ACC112 (cell line): ENCODE measurements around the gene INSIG1.

Source experiments
- H2AFZ ChIP-seq: fragments of 200-600 bp; sonication (generic); one replicate; pipeline ENCODE4 v1.6.0; 2017; ENCODE audit warnings: antibody characterized with exemption, low read length; ENCODE audit not compliant: unreplicated experiment
- H3K27ac ChIP-seq: fragments of 200-600 bp; sonication (generic); 2 replicates; pipeline ENCODE4 v1.5.1; 2014; ENCODE audit warnings: low read depth, mild to moderate bottlenecking, antibody characterized with exemption, low read length, moderate library complexity
- H3K27me3 ChIP-seq: fragments of 200-600 bp; sonication (generic); 2 replicates; pipeline ENCODE4 v1.6.1; 2014; ENCODE audit warnings: mild to moderate bottlenecking, antibody characterized with exemption, low read length, moderate library complexity, mixed read lengths; ENCODE audit not compliant: insufficient read depth
- H3K36me3 ChIP-seq: fragments of 200-600 bp; sonication (generic); 2 replicates; pipeline ENCODE4 v1.6.1; 2016; ENCODE audit warnings: mild to moderate bottlenecking, antibody characterized with exemption, low read length, moderate library complexity, mixed read lengths; ENCODE audit not compliant: insufficient read depth
- H3K4me1 ChIP-seq: fragments of 200-600 bp; sonication (generic); one replicate; pipeline ENCODE4 v1.6.1; 2016; ENCODE audit warnings: low read length, mixed read lengths; ENCODE audit not compliant: insufficient read depth, unreplicated experiment, control insufficient read depth
- H3K4me3 ChIP-seq: fragments of 200-600 bp; sonication (generic); 2 replicates; pipeline ENCODE4 v1.5.1; 2014; ENCODE audit warnings: mild to moderate bottlenecking, low read depth, low read length
- H3K79me2 ChIP-seq: fragments of 200-600 bp; sonication (generic); one replicate; pipeline ENCODE4 v1.6.0; 2016; ENCODE audit warnings: low read length; ENCODE audit not compliant: control insufficient read depth, unreplicated experiment, insufficient read depth

The INSIG1 gene

DNA sequence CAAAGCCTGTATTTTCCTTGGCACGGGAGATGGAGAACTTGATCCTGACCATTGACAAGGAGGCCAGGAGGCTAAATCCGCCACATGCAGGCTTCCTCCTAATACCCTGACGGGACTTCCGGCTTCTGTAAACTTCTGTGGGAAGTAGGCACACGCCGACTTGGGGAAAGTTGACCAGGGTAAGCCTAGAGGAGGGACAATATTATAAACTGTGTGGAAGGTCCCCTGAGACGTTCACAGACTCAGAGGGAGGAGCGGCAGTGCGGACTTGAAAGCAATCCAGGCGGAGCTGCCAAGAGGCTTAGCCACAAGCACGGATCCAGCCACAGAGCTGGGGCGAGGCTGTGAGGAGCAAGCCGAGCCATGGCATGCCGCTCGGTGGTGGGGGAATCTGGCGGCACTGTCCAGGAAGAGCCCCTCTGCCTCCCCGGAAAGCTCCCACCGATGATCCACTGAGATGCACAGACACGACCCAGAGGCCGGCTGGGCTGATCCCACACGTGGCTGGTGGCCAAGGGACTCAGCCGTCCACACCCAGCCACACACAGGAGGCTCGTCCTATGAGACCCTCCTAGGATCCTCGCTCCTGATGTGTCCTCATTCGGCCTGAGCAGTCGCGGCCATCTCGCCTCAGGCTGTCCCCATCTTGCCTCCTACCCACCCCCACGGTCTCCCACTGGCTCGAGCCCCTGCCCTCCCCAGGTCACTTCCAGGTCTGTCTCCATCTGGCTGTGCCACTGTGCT lies 40.0 kb upstream of the INSIG1 start:
- Histone ChIP-seq H3K27ac (peak overlapping the region; percentile 88), H3K27me3 (no peaks in the 10 kb centered on the region), H3K4me1 (peaks cover 18% of the 10 kb centered on the region), H2AFZ (no peak overlapping the region), H3K79me2 (no peaks in the 10 kb centered on the region), H3K36me3 (no peaks in the 10 kb centered on the region), H3K4me3 (peak overlapping the region; percentile 50)

DNA sequence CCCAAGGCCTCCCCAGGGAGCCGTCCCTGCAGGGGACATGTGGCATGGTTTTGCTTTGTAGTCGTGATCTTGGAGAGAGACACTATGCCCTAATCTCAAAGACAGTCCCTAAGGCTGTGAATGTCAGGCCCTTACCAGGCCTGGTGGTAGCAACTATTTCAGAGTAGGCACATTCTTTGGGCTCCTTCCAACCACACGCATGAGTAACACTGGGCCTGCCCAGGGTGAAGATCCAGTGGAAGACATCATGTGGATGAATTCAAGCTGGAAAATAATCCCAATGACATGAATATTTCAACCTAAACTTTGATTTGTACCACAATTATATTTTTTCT lies 39.5 kb upstream of the INSIG1 start:
- Histone ChIP-seq H3K36me3 (no peaks in the 10 kb centered on the region), H3K79me2 (no peaks in the 10 kb centered on the region), H2AFZ (no peak overlapping the region), H3K27me3 (no peaks in the 10 kb centered on the region), H3K27ac (peak overlapping the region; percentile 88), H3K4me3 (peak overlapping the region; percentile 50), H3K4me1 (peaks cover 18% of the 10 kb centered on the region)

DNA sequence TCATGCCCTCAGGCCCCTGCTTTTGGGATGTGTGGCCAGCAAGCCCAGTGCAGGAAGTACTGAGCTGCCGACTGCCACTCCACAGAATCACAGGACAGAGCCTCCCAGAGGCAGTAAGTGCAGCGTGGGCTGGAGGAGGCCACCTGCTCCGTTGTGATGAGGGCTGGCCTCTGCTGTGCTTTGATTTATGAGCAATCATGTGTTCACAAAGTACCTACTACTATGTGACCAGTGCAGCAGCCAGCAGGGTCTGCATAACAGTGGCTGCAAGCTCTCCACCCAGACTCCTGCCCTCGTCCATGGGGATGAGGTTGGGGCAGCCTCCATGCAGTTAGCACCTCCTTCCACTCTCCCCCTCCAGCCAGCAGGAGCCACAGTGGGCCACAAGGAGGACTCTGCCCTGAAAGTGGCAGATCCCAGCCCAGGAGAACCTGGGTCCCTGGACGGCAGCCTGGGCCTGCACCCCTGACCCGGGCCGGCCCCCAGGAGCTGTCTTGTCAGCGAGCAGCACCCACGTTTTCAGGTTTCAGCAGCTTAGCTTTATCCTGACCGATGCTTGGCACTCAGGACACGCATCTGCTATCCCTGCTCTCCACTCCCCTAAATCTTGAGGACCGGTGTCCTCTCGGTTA lies 37.7 kb upstream of the INSIG1 start:
- Histone ChIP-seq H3K4me3 (no peak overlapping the region), H3K36me3 (no peaks in the 10 kb centered on the region), H2AFZ (no peak overlapping the region), H3K27me3 (no peaks in the 10 kb centered on the region), H3K79me2 (no peaks in the 10 kb centered on the region), H3K4me1 (peaks cover 18% of the 10 kb centered on the region), H3K27ac (no peak overlapping the region)

DNA sequence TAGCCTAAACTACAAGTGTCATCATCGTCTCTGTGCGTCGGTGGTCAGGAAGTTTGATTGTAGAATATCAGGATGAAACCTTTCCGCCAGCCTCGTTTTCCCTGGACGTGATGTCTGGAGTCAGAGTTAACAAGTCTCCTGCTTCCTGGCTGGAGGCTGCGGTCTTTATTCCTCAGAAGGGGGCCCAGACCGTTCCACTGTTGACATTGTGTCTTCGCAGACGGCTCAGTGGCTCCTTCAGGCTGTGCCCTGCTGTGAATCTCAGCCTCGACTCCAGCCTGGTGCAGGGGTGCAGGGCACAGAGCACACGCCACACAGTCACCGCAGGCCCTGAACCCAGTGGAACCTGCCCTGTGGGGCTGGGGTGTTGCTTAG lies 37.2 kb upstream of the INSIG1 start:
- no peak overlapping the region for H2AFZ ChIP-seq
- H3K4me1 ChIP-seq, result peaks cover 18% of the 10 kb centered on the region
- H3K27ac ChIP-seq, result no peak overlapping the region
- H3K79me2 ChIP-seq, result no peaks in the 10 kb centered on the region
- no peak overlapping the region for H3K4me3 ChIP-seq
- H3K36me3 ChIP-seq, result no peaks in the 10 kb centered on the region
- H3K27me3 ChIP-seq, result no peaks in the 10 kb centered on the region

DNA sequence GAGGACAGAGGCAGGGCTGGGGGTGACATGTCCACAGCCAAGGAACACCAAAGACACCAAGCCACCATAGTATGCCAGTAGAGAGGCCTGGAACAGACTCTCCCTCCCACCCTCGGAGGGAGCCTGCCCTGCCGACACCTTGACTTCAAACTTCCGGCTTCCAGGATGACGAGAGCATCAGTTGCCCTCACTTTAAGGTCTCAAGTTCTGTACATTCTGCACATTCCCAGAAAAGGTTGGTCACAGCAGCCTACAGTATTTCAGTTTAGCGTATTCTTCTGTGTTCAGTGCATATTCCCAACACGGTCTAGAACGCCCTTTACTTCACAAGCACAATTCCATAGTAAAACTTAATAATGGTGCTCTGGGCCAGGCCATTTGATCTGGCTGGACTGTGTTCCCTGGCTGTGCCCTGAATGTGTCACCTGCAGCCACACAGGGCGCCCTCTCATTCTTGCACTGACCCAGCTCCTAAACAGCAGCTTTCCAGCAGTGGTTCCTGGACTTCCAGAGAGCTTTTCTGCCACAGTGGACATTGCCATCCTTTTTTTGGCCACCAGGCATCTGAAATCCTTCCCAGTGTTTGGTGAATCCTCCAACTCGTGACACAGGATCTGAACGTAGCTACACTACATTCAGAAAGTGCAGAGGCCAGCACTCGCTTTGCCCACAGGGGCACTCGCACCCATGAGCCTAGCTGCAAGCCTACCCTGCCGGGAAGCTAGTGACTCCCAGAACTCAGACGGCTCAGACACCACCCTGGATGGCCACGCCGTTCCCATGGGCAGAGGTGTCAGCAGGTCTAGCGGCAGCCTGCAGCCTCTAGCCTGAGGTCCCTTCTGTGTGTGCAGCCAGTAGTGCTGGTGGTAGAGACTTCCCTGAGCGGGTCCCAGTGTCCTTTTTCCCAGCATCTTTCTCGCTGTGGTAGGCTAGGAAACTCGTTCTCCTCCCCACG lies 36.4 kb upstream of the INSIG1 start:
- Histone ChIP-seq H3K27me3 (no peaks in the 10 kb centered on the region), H3K79me2 (no peaks in the 10 kb centered on the region), H3K27ac (no peak overlapping the region), H3K4me1 (peaks cover 18% of the 10 kb centered on the region), H3K36me3 (no peaks in the 10 kb centered on the region), H3K4me3 (no peak overlapping the region), H2AFZ (no peak overlapping the region)

DNA sequence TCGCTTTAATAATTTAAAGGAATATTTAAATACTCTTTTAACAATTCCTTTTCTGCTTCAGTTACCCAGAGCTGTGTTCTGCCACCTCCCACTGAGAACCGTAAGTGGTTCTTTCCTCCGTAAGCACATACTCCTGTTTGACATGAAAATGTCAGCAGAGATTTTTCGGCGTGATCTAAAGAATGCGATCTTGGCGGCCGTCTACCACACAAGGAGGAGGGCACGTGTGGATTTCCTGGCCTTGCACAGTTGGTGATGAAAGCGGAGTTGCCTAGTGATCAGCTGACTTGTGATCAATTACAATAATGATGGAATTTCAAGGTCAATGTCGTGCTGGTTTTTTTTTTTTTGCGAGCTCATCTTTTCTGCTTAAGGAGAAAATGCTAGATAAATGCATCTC lies 35.6 kb upstream of the INSIG1 start:
- H3K4me1 ChIP-seq, result peaks cover 11% of the 10 kb centered on the region
- H3K79me2 ChIP-seq, result no peaks in the 10 kb centered on the region
- no peaks in the 10 kb centered on the region for H3K36me3 ChIP-seq
- H3K4me3 ChIP-seq, result no peak overlapping the region
- no peak overlapping the region for H2AFZ ChIP-seq
- H3K27ac ChIP-seq, result no peak overlapping the region
- H3K27me3 ChIP-seq, result no peaks in the 10 kb centered on the region

DNA sequence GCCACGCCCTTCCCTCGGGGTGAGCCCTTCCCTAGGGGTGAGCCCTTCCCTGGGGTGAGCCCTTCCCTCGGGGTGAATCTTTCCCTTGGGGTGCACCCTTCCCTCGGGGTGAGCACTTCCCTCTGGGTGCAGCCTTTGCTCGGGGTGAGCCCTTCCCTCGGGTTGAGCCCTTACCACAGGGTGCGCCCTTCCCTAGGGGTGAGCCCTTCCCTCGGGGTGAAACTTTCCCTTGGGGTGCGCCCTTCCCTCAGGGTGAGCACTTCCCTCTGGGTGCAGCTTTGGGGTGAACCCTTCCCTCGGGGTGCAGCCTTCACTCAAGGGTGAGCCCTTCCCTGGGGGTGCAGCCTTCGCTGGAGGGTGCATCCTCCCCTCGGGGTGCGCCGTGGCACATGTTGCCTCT lies 34.6 kb upstream of the INSIG1 start:
- no peak overlapping the region for H2AFZ ChIP-seq
- no peak overlapping the region for H3K4me3 ChIP-seq
- H3K27ac ChIP-seq, result no peak overlapping the region
- no peaks in the 10 kb centered on the region for H3K79me2 ChIP-seq
- H3K36me3 ChIP-seq, result no peaks in the 10 kb centered on the region
- H3K4me1 ChIP-seq, result peaks cover 1% of the 10 kb centered on the region
- no peaks in the 10 kb centered on the region for H3K27me3 ChIP-seq

DNA sequence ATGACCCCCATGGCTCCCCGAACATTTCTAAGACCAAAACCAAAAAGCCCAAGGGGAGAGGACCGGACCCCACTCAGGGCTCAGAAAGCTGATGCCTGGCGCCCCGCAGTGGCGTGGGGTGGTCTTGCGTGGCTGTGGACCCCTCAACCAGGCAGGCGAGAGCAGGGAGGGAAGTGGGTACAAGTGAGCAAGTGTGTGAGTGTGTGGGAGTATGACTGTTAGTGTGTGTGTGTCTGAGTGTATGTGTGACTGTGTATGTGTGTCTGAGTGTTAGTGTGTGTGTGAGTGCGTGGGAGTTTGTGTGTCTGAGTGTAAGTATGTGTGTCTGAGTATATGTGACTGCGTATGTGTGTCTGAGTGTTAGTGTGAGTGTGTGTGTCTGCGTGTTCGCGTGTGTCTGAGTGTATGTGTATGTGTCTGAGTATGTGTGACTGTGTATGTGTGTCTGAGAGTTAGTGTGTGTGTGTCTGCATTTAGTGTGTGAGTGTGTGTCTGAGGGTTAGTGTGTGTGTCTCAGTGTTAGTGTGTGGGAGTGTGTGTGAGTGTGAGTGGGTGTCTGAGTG lies 34.0 kb upstream of the INSIG1 start:
- no peaks in the 10 kb centered on the region for H3K36me3 ChIP-seq
- no peak overlapping the region for H3K4me3 ChIP-seq
- H3K27me3 ChIP-seq, result no peaks in the 10 kb centered on the region
- H3K4me1 ChIP-seq, result peaks cover under 1% of the 10 kb centered on the region
- H2AFZ ChIP-seq, result no peak overlapping the region
- H3K27ac ChIP-seq, result no peak overlapping the region
- H3K79me2 ChIP-seq, result no peaks in the 10 kb centered on the region

DNA sequence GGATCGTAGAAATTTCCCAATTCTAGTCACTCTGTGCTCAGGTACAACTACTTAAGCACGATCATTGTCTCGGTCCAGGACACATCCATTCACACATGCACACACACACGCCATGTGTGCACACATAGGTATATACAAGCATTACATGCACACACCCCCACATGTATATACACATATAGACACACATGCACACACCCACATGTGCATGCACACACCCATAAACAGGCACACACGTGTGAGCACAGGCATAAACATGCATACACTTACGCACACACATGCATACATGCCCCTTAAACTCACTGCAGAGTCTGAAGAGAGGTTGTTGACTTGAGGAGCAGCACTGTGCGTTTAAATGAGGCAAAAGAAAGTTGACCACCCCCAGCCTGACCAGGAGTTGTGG lies 32.5 kb upstream of the INSIG1 start:
- no peaks in the 10 kb centered on the region for H3K79me2 ChIP-seq
- H2AFZ ChIP-seq, result no peak overlapping the region
- H3K4me3 ChIP-seq, result no peak overlapping the region
- peaks cover 14% of the 10 kb centered on the region for H3K4me1 ChIP-seq
- no peak overlapping the region for H3K27ac ChIP-seq
- no peaks in the 10 kb centered on the region for H3K27me3 ChIP-seq
- H3K36me3 ChIP-seq, result no peaks in the 10 kb centered on the region

DNA sequence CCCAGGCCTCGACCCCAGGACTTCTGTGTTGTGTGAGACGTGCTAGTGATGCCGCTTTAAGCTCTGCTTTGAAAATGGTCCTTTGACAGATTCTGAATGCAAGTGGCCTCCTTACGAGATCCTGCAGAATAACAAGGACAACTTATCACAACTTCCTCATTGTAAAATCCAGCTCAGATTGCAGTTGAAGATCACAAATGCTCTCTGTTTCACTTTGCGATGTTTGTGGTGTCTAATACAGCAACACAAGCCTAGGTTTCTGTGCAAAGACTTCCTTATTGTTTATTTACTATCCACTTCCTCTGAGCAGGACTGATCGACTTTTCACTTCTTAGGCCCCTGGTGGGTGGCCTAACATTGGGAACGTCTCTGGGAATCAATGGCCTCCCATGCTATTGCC lies 31.7 kb upstream of the INSIG1 start:
- peaks cover 22% of the 10 kb centered on the region for H3K4me1 ChIP-seq
- H3K79me2 ChIP-seq, result no peaks in the 10 kb centered on the region
- no peaks in the 10 kb centered on the region for H3K27me3 ChIP-seq
- H3K27ac ChIP-seq, result no peak overlapping the region
- no peak overlapping the region for H2AFZ ChIP-seq
- no peaks in the 10 kb centered on the region for H3K36me3 ChIP-seq
- no peak overlapping the region for H3K4me3 ChIP-seq
